H1 (cell line): ENCODE measurements around the gene TTLL1. TPM values are rescaled to one million over a fixed set of nuclear protein-coding genes. Genes with fewer than 3 reads are reported as not detected.

Experiments
- CHD1 ChIP-seq: IDR thresholded peaks from 2 replicates; pipeline ENCODE4 v1.6.1; 2012; ENCODE audit warnings: low read depth, low read length, improper control_type of control experiment
- GABPA ChIP-seq: IDR thresholded peaks from 2 replicates; pipeline ENCODE4 v1.6.1; 2011; ENCODE audit warnings: mild to moderate bottlenecking, low read length, moderate library complexity, borderline replicate concordance; ENCODE audit not compliant: insufficient read depth
- SIRT6 ChIP-seq: IDR thresholded peaks from one replicate; pipeline ENCODE4 v1.7.1; 2012; ENCODE audit warnings: low read length, inconsistent platforms
- SP4 ChIP-seq: IDR thresholded peaks from 2 replicates; pipeline ENCODE4 v1.6.1; 2012; ENCODE audit warnings: low read length, inconsistent platforms
- polyA plus RNA-seq, 7 experiments: library from polyadenylated mRNA; depleted of rRNA in 3 of 7; stranded (reverse) in 5 of 7; unstranded in 2 of 7; fragments of >200 nt in 5 of 7; fragments of 200-250 nt in 2 of 7; gene quantifications; 1 replicate in 5 of 7; 2 replicates in 1 of 7; 4 replicates in 1 of 7; pipeline versions ENCODE4 v1.2.1 to v1.2.3, GENCODE V29; 2011 to 2013; ENCODE audit warnings: missing spikeins in 2 of 7, mixed read lengths in 2 of 7
- total RNA-seq: library from RNA; stranded (reverse); fragmentation: NEBNext Ultra II Directional; extraction: Animal tissue kit (Norgen Biotek cat#: 25700); gene quantifications from 2 replicates; pipeline ENCODE4 v1.2.1, GENCODE V29; 2021
- TF ChIP-seq, protein P1 (sequence below): IDR thresholded peaks from 2 replicates; pipeline ENCODE4 v1.6.1; 2012; ENCODE audit warnings: inconsistent platforms

The TTLL1 gene
- total and polyA plus RNA-seq, 2 of the 8 experiments (the other 6 are each of a cell fraction or from before 2014, with no cell fraction given) = 5.0 to 13.8 TPM

DNA sequence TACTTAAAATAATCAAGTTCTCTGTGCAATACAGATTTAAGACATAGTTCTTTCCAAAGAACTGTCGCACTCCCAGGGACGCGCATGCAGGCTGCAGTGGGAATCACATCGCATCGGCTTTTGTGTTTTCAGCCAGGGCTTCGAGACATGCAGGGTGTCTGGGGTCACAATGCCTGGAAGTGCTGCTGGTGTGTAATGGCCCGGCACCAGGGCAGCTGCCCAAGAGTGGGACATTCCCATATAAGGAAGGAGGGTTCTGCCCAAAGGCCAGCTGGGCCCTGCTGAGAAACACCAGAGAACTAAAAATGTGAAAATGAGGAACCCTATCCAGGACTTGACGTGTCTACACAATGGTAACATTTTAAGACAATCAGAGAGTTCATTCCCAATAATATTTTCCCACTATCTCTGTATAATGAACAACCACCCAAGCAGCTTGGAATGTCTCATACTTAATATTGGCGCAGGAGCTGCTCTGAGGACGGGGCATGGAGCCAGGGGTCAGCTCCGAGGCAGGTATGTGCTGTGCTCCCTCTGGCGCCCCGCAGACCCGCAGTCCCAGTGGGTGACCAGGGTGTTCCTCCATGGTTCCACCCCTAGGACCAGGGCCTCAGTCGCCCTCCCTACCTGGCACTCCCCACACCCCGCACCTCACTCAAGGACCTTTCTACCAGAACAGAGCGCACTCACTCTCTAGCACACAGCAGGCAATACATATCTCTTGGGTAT, 42.7 kb upstream of the TTLL1 start (continued):
- TF ChIP-seq SP4 = no peak
- TF ChIP-seq, protein P1, sequence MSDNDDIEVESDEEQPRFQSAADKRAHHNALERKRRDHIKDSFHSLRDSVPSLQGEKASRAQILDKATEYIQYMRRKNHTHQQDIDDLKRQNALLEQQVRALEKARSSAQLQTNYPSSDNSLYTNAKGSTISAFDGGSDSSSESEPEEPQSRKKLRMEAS = no peak
- TF ChIP-seq SIRT6 = no peak
- no peak for TF ChIP-seq GABPA
- no peak for TF ChIP-seq CHD1
